K562 (cell line): Measurements from ENCODE around the gene THADA. TPM values are rescaled to one million over a fixed set of nuclear protein-coding genes. Genes with fewer than 3 reads are reported as not detected.
A peak's percentile ranks its signal among the peaks of the same experiment; 100 is the strongest.

ENCODE experiments used
- BCLAF1 ChIP-seq, 2 experiments: fragments of 450-650 bp in 1 of 2; IDR thresholded peaks; 2 replicates each; pipeline ENCODE4 v1.6.1; 2011 to 2017; ENCODE audit warnings: low read depth in 2 of 2, antibody characterized with exemption in 1 of 2, borderline replicate concordance in 1 of 2, low read length in 1 of 2, mild to moderate bottlenecking in 1 of 2, mixed read lengths in 1 of 2; ENCODE audit not compliant: control insufficient read depth in 1 of 2
- CAMTA2 ChIP-seq: fragments of 250-450 bp; sonication (Bioruptor Pico); conservative IDR thresholded peaks from 2 replicates; pipeline ENCODE4 v1.5.1; 2022
- CBFB ChIP-seq: sonication (generic); formaldehyde crosslinking; IDR thresholded peaks from 2 replicates; pipeline ENCODE4 v1.4.0; 2020; ENCODE audit warnings: mild to moderate bottlenecking, missing genetic modification reagents
- ETV1 ChIP-seq: fragments of 450-650 bp; conservative IDR thresholded peaks from 2 replicates; pipeline ENCODE4 v1.6.1; 2016; ENCODE audit warnings: missing genetic modification characterization, control low read depth, low read depth, missing compliant biosample characterization
- FOXK2 ChIP-seq, 2 experiments: fragments of 450-650 bp; IDR thresholded peaks in 1 of 2; conservative IDR thresholded peaks in 1 of 2; 2 replicates each; pipeline ENCODE4 v1.6.1; 2016; ENCODE audit warnings: low read depth in 2 of 2, mild to moderate bottlenecking in 1 of 2
- IRF2 ChIP-seq: sonication (generic); formaldehyde crosslinking; IDR thresholded peaks from 2 replicates; pipeline ENCODE4 v1.8.1; 2022; ENCODE audit warnings: mild to moderate bottlenecking, missing genetic modification reagents
- NR1H2 ChIP-seq: sonication (generic); formaldehyde crosslinking; IDR thresholded peaks from 2 replicates; pipeline ENCODE4 v1.4.0; 2020; ENCODE audit warnings: mild to moderate bottlenecking, missing genetic modification reagents
- PYGO2 ChIP-seq: fragments of 450-650 bp; IDR thresholded peaks from 2 replicates; pipeline ENCODE4 v1.6.1; 2016; ENCODE audit warnings: mild to moderate bottlenecking, missing genetic modification characterization, moderate library complexity, missing compliant biosample characterization
- RBM22 ChIP-seq: fragments of 200-400 bp; formaldehyde crosslinking; IDR thresholded peaks from 2 replicates; pipeline ENCODE4 v1.6.1; 2018; ENCODE audit warnings: low read length, low read depth; ENCODE audit not compliant: poor library complexity, severe bottlenecking
- SMAD2 ChIP-seq: fragments of 150-350 bp; IDR thresholded peaks from 2 replicates; pipeline ENCODE4 v1.6.1; 2014; ENCODE audit warnings: low read depth, mild to moderate bottlenecking, low read length
- SRSF3 ChIP-seq: fragments of 200-400 bp; formaldehyde crosslinking; IDR thresholded peaks from 2 replicates; pipeline ENCODE4 v1.6.1; 2016; ENCODE audit warnings: mild to moderate bottlenecking, low read length, moderate library complexity; ENCODE audit not compliant: insufficient read depth
- THRA ChIP-seq: fragments of 450-650 bp; IDR thresholded peaks from 2 replicates; pipeline ENCODE4 v1.6.1; 2017; ENCODE audit warnings: mild to moderate bottlenecking, moderate library complexity
- ZNF124 ChIP-seq: sonication (generic); formaldehyde crosslinking; IDR thresholded peaks from 2 replicates; pipeline ENCODE4 v1.8.1; 2022; ENCODE audit warnings: missing genetic modification reagents
- ZNF24 ChIP-seq: fragments of 450-650 bp; IDR thresholded peaks from 2 replicates; pipeline ENCODE4 v1.6.1; 2016
- polyA plus RNA-seq, 8 experiments: library from polyadenylated mRNA; depleted of rRNA in 4 of 8; stranded (reverse) in 5 of 8; unstranded in 3 of 8; fragments of >200 nt; fragmentation: Nextera tagmentation in 2 of 8; fragmentation: Illumina TruSeq in 1 of 8; extraction: Ambion mirVana in 2 of 8; extraction: Trizol in 1 of 8; gene quantifications; 2 replicates each; pipeline versions ENCODE4 v1.2.1 to v1.2.3, GENCODE V29; 2011 to 2014; ENCODE audit warnings: inconsistent platforms in 1 of 8, missing spikeins in 1 of 8
- total RNA-seq, 7 experiments: library from RNA; depleted of rRNA in 6 of 7; stranded (reverse); fragments of >200 nt in 6 of 7; fragmentation: Illumina TruSeq in 2 of 7; extraction: Trizol in 2 of 7; gene quantifications; 2 replicates each; pipeline versions ENCODE4 v1.2.1 to v1.2.3, GENCODE V29; 2011 to 2021; ENCODE audit warnings: low replicate concordance in 1 of 7

The THADA gene
- total and polyA plus RNA-seq, 9 of the 15 experiments (the other 6 are each of a cell fraction or from before 2014, with no cell fraction given): 17.8 to 34.7 (median 31.9) TPM

GRCh38 chr2:43224571-43225092 lies 371.2 kb downstream of the THADA start (continued):
- TF ChIP-seq BCLAF1 (IDR thresholded peaks at IDR 0.05; ENCODE audit: borderline replicate concordance in 1 of 2, control insufficient read depth in 1 of 2, low read depth in 2 of 2, low read length in 1 of 2): no peak
- no peak for TF ChIP-seq IRF2 (CRISPR knock-in tag)
- TF ChIP-seq CAMTA2 (CRISPR knock-in tag): 0 out of 2 replicates have a peak, but pooled peaks have one; percentile 21
- no peak for TF ChIP-seq FOXK2 (conservative IDR thresholded peaks at IDR 0.05 in 1 of 2, IDR thresholded peaks at IDR 0.05 in 1 of 2; ENCODE audit: low read depth in 2 of 2)
- no peak for TF ChIP-seq NR1H2
- no peak for TF ChIP-seq RBM22
- TF ChIP-seq SMAD2: no peak
- no peak for TF ChIP-seq ZNF124 (CRISPR knock-in tag)
- TF ChIP-seq CBFB: no peak
- no peak for TF ChIP-seq THRA
- no peak for TF ChIP-seq PYGO2 (tag)
- no peak for TF ChIP-seq ETV1 (tag)
- no peak for TF ChIP-seq SRSF3
- TF ChIP-seq ZNF24: no peak
